ENCODE data around the gene GRHPR.
A peak's percentile ranks its signal among the peaks of the same experiment; 100 is the strongest.
"Not testable (repeated sequence)": the region's sequence is repeated elsewhere in the genome, so short reads cannot be mapped to it uniquely, and the experiment has no call there.

The GRHPR gene

GRCh38 chr9:37425298-37425752 lies 2.8 kb downstream of the GRHPR start:
- H3K27me3 ChIP-seq (ENCODE audit: insufficient read depth, poor library complexity, severe bottlenecking) = no peaks in the 10 kb centered on the region
- no peak for TF ChIP-seq GABPA (IDR thresholded peaks at IDR 0.05; ENCODE audit: low read depth)
- TF ChIP-seq SPI1 (IDR thresholded peaks at IDR 0.05; ENCODE audit: borderline replicate concordance, low read depth) = no peak
- TF ChIP-seq REST (IDR thresholded peaks at IDR 0.05; ENCODE audit: insufficient replicate concordance, low read depth) = no peak
- TF ChIP-seq CTCF (IDR thresholded peaks at IDR 0.05; ENCODE audit: insufficient read depth, low read length) = no peak
- no peak for TF ChIP-seq POLR2AphosphoS5 (IDR thresholded peaks at IDR 0.05; ENCODE audit: low read depth)
- DNase-seq (ENCODE audit: low read depth in 1 of 2, low spot score in 1 of 2) = no peak
- no peak overlapping the region for H3K4me3 ChIP-seq (replicated peaks; ENCODE audit: insufficient read depth, low read length)
- H3K27ac ChIP-seq (replicated peaks) = no peak overlapping the region

- not testable (repeated sequence) for H3K27ac ChIP-seq (replicated peaks); H3K4me3 ChIP-seq (replicated peaks; ENCODE audit: insufficient read depth, low read length); DNase-seq (ENCODE audit: low read depth in 1 of 2, low spot score in 1 of 2); H3K27me3 ChIP-seq (ENCODE audit: insufficient read depth, poor library complexity, severe bottlenecking)
Observed at GRCh38 chr9:37426431-37426830, 3.9 kb downstream of the GRHPR start.

GRCh38 chr9:37426846-37427245 lies 4.3 kb downstream of the GRHPR start:
- DNase-seq (ENCODE audit: low read depth in 1 of 2, low spot score in 1 of 2) = peak in 1 of 2 experiments; percentile 34
- Histone ChIP-seq H3K27me3 (ENCODE audit: insufficient read depth, poor library complexity, severe bottlenecking) (no peaks in the 10 kb centered on the region), H3K4me3 (replicated peaks; ENCODE audit: insufficient read depth, low read length) (no peak overlapping the region), H3K27ac (replicated peaks) (no peak overlapping the region)
- no peak for TF ChIP-seq POLR2AphosphoS5 (IDR thresholded peaks at IDR 0.05; ENCODE audit: low read depth)
- peak; percentile 85 for TF ChIP-seq SPI1 (IDR thresholded peaks at IDR 0.05; ENCODE audit: borderline replicate concordance, low read depth)
- no peak for TF ChIP-seq REST (IDR thresholded peaks at IDR 0.05; ENCODE audit: insufficient replicate concordance, low read depth)
- TF ChIP-seq GABPA (IDR thresholded peaks at IDR 0.05; ENCODE audit: low read depth) = no peak

- H3K27me3 ChIP-seq (ENCODE audit: insufficient read depth, poor library complexity, severe bottlenecking) = no peaks in the 10 kb centered on the region
- no peak for DNase-seq (ENCODE audit: low read depth in 1 of 2, low spot score in 1 of 2)
- no peak overlapping the region for H3K4me3 ChIP-seq (replicated peaks; ENCODE audit: insufficient read depth, low read length)
- no peak overlapping the region for H3K27ac ChIP-seq (replicated peaks)
- no peak for TF ChIP-seq GABPA (IDR thresholded peaks at IDR 0.05; ENCODE audit: low read depth)
- TF ChIP-seq CTCF (IDR thresholded peaks at IDR 0.05; ENCODE audit: insufficient read depth, low read length) = no peak
- TF ChIP-seq POLR2AphosphoS5 (IDR thresholded peaks at IDR 0.05; ENCODE audit: low read depth) = no peak
- TF ChIP-seq SPI1 (IDR thresholded peaks at IDR 0.05; ENCODE audit: borderline replicate concordance, low read depth) = no peak
- TF ChIP-seq REST (IDR thresholded peaks at IDR 0.05; ENCODE audit: insufficient replicate concordance, low read depth) = no peak
Observed at GRCh38 chr9:37428345-37428744, 5.8 kb downstream of the GRHPR start.

Measured in HL-60 (cell line).